ENCODE data around the gene IL3RA. TPM values are rescaled to one million over a fixed set of nuclear protein-coding genes. Genes with fewer than 3 reads are reported as not detected.

The IL3RA gene
- total and polyA plus RNA-seq, 8 donors: 2.4 to 10.1 (median 4.5) TPM; not detected in 1

DNA sequence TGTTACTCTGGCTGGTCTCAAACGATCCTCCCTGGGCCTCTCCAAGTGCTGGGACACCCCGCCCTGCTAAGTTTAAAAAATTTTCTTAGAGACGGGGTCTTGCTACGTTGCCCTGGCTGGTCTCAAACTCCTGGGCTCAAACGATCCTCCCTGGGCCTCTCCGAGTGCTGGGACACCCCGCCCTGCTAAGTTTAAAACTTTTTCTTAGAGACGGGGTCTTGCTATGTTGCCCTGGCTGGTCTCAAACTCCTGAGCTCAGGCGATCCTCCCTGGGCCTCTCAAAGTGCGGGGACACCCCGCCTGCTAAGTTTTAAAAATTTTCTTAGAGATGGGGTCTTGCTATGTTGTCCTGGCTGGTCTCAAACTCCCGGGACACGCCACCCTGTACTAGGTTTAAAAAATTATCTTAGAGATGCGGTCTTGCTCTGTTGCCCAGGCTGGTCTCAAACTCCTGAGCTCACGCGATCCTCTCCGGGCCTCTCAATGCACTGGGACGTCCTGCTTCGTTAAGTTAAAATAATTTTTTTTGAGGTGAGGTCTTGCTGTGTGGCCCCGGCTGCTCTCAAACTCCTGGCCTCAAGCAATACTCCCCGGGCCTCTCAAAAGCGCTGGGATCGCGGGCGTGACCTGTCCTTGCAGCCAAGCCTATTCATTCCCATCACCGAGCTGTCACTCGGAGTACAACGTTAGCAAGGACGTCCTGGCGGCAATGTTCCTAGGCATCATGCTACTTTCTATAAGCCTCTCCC, 54.2 kb downstream of the IL3RA start:
- H3K36me3 ChIP-seq: peaks cover 48 to 54% (median 52%) of the 10 kb centered on the region in 4 donors
- DNase-seq: peak in 1 of 2 donors; percentile 25
- intact Hi-C loops (cut with DNase I; ENCODE audit: low total_unique reads): loop anchor here (10.0 kb wide), 1 partner anchor 64 kb away; the partner anchor contains the start of gene ASMTL

DNA sequence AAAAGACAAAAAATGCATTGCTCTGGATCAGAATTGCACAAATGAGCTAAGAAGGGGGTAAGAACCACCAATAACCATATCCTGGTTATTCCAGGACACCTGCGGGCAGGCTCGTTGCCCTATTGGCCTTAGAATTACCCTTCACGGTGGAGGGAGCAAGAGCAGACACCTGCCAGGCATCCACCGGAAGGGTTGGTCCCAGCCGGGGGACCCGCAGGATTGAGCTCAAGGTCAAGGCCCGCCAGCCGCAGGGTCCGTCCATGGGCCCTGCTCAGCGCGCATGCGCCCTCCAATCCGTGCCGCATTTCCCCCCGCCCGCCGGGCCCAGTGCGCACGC, 54.8 kb downstream of the IL3RA start:
- peak in 1 of 2 donors; percentile 97 for DNase-seq
- TF ChIP-seq, protein P1, sequence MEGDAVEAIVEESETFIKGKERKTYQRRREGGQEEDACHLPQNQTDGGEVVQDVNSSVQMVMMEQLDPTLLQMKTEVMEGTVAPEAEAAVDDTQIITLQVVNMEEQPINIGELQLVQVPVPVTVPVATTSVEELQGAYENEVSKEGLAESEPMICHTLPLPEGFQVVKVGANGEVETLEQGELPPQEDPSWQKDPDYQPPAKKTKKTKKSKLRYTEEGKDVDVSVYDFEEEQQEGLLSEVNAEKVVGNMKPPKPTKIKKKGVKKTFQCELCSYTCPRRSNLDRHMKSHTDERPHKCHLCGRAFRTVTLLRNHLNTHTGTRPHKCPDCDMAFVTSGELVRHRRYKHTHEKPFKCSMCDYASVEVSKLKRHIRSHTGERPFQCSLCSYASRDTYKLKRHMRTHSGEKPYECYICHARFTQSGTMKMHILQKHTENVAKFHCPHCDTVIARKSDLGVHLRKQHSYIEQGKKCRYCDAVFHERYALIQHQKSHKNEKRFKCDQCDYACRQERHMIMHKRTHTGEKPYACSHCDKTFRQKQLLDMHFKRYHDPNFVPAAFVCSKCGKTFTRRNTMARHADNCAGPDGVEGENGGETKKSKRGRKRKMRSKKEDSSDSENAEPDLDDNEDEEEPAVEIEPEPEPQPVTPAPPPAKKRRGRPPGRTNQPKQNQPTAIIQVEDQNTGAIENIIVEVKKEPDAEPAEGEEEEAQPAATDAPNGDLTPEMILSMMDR (IDR thresholded peaks at IDR 0.05): no peak
- TF ChIP-seq POLR2A (IDR thresholded peaks at IDR 0.05) (no peak), EP300 (IDR thresholded peaks at IDR 0.05) (no peak), POLR2AphosphoS5 (IDR thresholded peaks at IDR 0.05) (peak in 1 of 3 donors; percentile 90)
- WGBS, 5 donors: 0 to 1% (median 0%) methylated on average over 3 to 19 of the region's 19 CpGs
- intact Hi-C loops (cut with DNase I; ENCODE audit: low total_unique reads): loop anchor here (10.0 kb wide), 1 partner anchor 63 kb away; the partner anchor contains the start of gene ASMTL
- Histone ChIP-seq H3K4me1 (peaks cover 33 to 67% (median 51%) of the 10 kb centered on the region in 4 donors), H3K36me3 (peaks cover 42 to 51% (median 48%) of the 10 kb centered on the region in 4 donors), H3K9me3 (no peaks in the 10 kb centered on the region), H3K27ac (peak overlapping the region; percentile 97 to 100 (median 99)), H3K4me3 (peak overlapping the region; percentile 92 to 100 (median 96)), H3K27me3 (no peaks in the 10 kb centered on the region)

More for the DNA sequence above, 54.2 kb downstream of the IL3RA start:
- no peak for TF ChIP-seq POLR2A (IDR thresholded peaks at IDR 0.05)
- TF ChIP-seq EP300 (IDR thresholded peaks at IDR 0.05): no peak
- no peak for TF ChIP-seq POLR2AphosphoS5 (IDR thresholded peaks at IDR 0.05)
- TF ChIP-seq, protein P1 (IDR thresholded peaks at IDR 0.05): no peak
- peaks cover 33 to 67% (median 51%) of the 10 kb centered on the region in 4 donors for H3K4me1 ChIP-seq
- H3K4me3 ChIP-seq: peak overlapping the region; percentile 92 to 100 (median 96)
- H3K27ac ChIP-seq: peak overlapping the region; percentile 97 to 100 (median 99)
- no peaks in the 10 kb centered on the region for H3K9me3 ChIP-seq
- no peaks in the 10 kb centered on the region for H3K27me3 ChIP-seq
- WGBS, 5 donors: 41 to 52% (median 44%) methylated on average over 29 to 30 of the region's 30 CpGs

DNA sequence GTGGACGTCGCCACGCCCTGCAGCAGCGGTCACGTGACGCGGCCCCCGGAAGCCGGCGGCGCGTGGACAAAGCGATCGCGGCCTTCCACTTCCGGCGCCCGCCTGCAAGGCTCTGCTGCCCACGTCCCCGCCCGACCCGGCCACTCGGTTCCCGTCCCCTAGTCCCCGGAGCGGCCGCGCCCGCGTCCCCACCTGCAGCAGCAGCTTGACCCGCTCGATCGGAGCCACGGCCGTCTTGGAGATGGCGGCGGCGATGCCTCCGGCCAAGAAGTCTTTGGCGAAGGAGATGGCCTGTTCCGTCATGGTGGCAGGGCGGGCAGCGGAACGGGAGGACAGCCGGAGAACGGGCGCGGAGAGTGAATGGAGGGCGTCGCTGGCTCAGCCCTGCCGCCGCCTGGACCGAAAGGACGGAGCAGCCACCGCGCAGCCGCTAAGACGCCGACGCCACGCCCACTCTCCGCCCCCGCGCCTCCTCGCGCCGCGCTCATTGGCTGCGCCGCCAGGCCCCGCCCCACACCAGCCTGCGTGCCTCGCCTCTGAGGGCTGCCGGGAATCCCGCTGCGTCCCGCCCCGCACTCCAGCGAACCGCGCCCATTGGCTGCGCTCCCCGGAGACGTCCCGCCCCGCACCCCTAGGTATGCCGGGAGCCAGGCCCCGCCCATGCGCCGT, 55.3 kb downstream of the IL3RA start, which contains the start of gene SLC25A6:
Gene SLC25A6 (minus strand): TSS at position 407 of the 669 bp plus-strand sequence. CDS start 104 bp downstream, at position 303.
- H3K4me1 ChIP-seq: peaks cover 33 to 67% (median 51%) of the 10 kb centered on the region in 4 donors
- 0 to 1% (median 0%) methylated on average over 31 to 90 of the region's 90 CpGs; no CpG with 5 or more reads in 1 of the 5 donors for WGBS, 5 donors
- no peaks in the 10 kb centered on the region for H3K9me3 ChIP-seq
- peak within 1 kb of the TSS; percentile 97 to 100 (median 99) for H3K27ac ChIP-seq
- H3K36me3 ChIP-seq: peaks cover 37 to 51% (median 48%) of the 10 kb centered on the region in 4 donors
- no peaks in the 10 kb centered on the region for H3K27me3 ChIP-seq
- intact Hi-C loops (cut with DNase I; ENCODE audit: low total_unique reads): loop anchor here (10.0 kb wide), 1 partner anchor 63 kb away; the partner anchor contains the start of gene ASMTL
- TF ChIP-seq POLR2AphosphoS5 (IDR thresholded peaks at IDR 0.05) (peak; percentile 81 to 84 (median 82)), EP300 (IDR thresholded peaks at IDR 0.05) (no peak), POLR2A (IDR thresholded peaks at IDR 0.05) (peak in 1 of 4 donors; percentile 32)
- TF ChIP-seq, protein P1 (IDR thresholded peaks at IDR 0.05): peak in 2 of 7 experiments; percentile 16 to 17
- DNase-seq: peak; percentile 99 to 100
- H3K4me3 ChIP-seq: peak within 1 kb of the TSS; percentile 92 to 100 (median 96)
